Hematopoietic multipotent progenitor cell treated with erythropoietin and hydrocortisone succinate and interleukin-3 and kit ligand, for 17 days (in vitro differentiated cells): ENCODE measurements around the gene DAPK3.
"Not testable (repeated sequence)": the region's sequence is repeated elsewhere in the genome, so short reads cannot be mapped to it uniquely, and the experiment has no call there.

Experiments
- DNase-seq: peaks from one replicate; pipeline ENCODE4 v3.0.0-alpha.2; 2015; ENCODE audit warnings: low spot score

The DAPK3 gene

DNA sequence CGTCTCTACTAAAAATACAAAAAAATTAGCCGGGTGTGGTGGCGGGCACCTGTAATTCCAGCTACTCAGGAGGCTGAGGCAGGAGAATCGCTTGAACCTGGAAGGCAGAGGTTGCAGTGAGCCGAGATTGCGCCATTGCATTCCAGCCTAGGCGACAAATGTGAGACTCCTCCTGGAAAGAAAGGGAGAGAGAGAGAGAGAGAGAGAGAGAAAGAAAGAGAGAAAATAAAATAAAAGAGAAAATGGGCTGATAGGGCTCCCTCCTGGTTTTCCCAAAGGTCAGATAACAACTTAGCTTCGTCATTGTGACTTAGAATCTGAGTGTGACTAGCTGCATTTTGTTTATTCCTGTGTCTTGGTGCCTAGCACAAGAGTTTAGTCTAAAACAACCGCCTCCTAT, 34.5 kb upstream of the DAPK3 start:
- peak; percentile 67 for DNase-seq

DNA sequence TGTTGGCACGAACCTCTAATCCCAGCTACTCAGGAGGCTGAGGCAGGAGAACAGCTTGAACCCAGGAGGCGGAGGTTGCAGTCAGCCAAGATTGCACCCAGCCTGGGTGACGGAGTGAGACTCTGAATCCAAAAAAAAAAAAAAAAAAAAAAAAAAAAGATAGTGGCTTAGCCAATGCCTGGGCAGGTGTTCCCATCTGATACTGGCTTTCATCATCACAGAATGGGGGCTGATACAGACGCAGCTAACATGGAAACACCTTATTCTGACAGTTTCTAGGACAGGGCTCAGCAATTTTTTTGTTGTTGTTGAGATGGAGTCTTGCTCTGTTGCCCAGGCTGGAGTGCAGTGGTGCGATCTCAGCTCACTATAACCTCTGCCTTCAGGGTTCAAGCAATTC, 29.9 kb upstream of the DAPK3 start:
- peak; percentile 45 for DNase-seq

DNA sequence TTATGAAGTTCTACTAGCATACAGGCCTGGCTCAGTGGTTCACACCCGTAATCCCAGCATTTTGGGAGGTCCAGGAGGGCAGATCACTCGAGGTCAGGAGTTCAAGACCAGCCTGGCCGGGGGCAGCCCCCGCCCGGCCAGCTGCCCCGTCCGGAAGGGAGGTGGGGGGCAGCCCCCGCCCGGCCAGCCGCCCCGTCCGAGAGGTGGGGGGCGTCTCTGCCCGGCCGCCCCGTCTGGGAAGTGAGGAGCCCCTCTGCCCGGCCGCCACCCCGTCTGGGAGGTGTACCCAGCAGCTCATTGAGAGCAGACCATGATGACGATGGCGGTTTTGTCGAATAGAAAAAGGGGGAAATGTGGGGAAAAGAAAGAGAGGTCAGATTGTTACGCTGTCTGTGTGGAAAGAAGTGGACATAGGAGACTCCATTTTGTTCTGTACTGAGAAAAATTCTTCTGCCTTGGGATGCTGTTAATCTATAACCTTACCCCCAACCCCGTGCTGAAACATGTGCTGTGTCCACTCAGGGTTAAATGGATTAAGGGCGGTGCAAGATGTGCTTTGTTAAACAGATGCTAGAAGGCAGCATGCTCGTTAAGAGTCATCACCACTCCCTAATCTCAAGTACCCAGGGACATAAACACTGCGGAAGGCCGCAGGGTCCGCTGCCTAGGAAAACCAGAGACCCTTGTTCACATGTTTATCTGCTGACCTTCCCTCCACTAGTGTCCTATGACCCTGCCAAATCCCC, 27.9 kb upstream of the DAPK3 start:
- not testable (repeated sequence) for DNase-seq

- DNase-seq, result no peak
These were observed 24.7 kb upstream of the DAPK3 start for GRCh38 chr19:3995607-3996006.

DNA sequence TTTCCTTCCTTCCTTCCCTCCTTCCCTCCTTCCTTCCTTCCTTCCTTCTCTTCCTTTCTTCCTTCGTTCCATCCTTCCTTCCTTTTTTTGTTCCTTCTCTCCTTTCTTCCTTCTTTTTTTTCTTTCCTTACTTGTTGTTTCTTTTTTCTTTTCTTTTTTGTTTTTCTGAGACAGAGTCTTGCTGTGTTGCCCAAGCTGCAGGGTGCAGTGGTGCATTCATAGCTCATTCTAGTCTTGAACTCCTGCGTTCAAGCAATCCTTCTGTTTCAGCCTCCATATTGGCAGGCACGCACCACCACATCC, 19.9 kb upstream of the DAPK3 start:
- no peak for DNase-seq

- peak; percentile 96 for DNase-seq
These were observed 16.9 kb upstream of the DAPK3 start for GRCh38 chr19:3987619-3988371.

DNA sequence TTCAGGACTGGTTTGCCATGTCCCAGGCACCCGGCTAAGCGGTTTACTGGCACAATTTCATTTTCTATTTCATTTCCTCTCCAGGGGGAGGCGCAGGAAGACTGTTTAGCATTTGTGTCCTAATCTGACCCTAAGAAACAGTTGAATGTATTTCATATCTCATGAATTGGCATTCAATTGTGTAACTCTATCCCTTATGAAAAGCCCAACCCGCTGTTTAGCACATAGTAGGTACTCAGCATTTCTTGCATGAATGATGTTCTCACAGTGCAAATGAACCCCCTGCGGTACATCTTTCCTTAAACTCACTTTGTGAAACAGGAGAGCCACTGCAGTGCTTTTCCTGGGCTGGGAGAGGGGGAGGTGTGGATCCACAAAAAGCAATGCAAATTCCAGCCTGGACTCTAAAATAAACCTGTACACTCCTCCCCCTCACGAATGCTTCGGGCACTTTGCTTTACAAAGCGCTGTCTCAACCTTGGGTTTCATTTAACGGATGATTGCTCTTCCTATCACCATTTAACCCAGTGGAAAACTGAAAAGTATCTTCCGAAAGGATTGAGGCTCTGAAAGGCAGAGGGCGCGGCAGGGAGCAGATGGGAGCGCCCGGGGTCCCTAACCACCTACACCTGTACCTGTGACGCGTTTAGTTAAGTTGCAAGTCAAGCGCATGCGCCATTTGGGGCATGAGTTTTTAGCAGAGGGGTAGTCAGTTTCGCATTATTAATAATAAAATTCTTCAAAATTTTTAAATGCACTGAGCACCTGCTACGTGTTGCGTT, 15.6 kb upstream of the DAPK3 start:
- peak; percentile 89 for DNase-seq

- no peak for DNase-seq
These were observed 14.9 kb upstream of the DAPK3 start for GRCh38 chr19:3985643-3986259.

DNA sequence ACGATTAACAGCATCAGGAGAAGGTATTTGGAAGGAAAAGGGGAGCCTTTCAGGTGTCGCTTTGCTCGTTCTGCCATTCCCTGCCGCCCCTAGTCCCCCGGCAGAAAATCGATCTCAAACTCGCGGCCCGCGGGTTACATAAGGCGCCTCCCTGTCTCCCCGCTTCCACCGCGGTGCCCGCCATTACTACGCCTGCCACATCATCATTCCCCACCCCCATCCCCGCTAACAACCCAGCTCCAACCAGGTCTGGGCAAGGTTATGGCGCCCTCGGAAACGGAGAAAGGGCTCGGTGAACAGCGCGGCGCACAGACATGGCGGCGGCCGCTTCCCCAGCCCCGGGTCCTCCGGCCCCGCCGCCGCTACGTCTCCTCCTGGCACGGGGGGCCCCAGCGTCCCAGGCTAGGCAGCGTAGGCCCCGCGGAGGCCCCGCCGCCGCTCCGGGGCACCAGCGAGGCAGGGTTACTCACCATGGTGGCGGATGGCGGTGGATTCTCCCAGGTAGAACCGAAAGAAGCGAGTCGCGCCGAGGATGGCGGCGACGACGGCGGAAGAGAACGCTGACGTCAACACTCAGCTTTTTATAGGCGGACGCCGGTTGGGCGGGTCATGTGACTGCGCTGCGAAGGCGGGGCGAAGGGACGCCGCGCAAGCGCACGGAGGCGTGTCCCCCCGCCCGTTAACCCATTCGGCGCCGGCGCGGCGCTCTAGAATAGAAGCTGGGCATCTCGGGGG, 14.2 kb upstream of the DAPK3 start, which contains the start of gene EEF2:
Gene EEF2 (minus strand): TSS at position 556 of the 735 bp plus-strand sequence. CDS start 83 bp downstream, at position 473.
- DNase-seq, result peak; percentile 97

DNA sequence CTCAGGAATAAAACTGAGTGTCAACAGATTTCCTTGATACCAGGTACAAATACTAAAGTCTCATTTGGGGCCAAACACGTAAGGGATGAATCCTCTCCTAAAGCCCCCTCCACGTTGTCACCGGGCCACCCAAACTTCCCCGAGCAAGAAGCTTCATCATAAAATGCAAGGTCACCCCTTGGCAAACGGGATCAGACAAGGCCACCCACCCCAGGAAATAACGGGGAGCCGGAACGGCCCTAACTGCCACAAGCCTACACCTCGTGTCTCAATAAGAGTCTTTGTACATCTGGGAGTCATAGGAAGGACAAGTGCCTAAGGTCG, 13.6 kb upstream of the DAPK3 start:
- no peak for DNase-seq

GRCh38 chr19:3983936-3984583, 13.2 kb upstream of the DAPK3 start:
- peak; percentile 18 for DNase-seq

DNA sequence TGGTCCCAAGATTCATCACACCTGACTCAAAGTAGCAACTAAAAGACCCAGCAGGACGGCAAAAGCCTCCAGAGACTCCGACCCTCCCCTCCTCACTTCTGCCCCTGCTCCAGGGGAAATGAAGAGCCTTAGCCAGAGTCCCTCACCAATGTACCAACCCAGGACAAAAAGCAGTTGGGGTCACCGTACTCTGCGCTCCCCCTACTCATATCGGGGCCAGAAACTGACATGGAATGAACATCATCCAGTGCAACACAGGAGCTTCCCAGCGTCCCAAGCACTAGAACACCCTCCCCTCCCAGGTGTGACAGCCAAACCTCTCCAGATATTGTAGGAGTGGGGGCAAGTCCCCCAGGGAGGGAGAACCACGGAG, 12.6 kb upstream of the DAPK3 start:
- no peak for DNase-seq

DNA sequence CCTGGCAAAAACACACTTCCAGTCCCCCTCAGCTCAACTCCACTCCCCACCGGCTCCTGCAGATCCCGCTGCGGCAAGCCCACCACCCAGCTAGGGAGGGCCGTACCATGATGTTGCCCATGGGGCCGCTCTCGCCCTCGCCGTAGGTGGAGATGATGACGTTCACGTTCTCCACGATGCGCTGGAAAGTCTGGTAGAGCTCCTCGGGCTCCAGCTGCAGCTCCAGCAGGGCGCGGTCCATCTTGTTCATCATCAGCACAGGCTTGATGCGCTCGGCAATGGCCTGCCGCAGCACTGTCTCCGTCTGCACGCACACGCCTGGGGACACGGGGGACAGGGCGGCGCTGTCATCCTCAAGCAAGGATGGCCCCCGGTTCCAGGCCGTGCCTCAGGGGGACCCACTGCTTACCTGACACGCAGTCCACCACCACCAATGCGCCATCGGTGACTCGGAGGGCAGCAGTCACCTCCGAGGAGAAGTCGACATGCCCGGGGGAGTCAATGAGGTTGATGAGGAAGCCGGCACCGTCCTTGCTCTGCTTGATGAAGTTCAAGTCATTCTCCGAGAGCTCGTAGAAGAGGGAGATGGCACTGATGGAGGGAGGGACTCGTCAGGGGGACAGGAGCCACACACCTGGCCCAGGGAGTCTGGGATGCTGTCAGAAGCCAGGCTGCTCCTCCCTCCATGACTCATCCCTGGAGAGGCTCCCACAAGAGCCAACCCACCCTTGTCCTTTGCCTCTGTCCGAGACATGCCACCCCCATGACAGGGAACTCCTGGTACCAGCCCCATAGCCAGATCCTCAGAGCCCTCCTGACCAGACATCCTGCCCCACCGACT, 12.0 kb upstream of the DAPK3 start:
- no peak for DNase-seq

GRCh38 chr19:3981736-3982681, 11.1 kb upstream of the DAPK3 start:
- DNase-seq, result no peak

DNA sequence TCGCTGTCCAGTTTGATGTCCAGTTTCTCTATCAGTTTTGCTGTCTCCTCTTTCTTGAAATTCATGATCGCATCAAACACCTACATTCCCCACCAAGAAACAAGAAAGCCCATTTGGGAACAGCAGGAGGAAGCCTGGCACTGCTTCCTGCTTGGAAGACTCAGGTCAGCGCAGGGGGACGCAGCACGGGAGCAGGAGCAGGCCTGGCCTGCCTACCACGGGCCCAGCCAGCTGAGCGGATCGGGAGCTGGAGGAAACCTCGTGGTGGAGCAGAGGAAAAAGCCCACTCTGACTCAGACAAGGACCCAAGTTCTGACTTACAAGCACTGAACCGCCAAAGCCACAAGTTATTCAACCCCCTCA, 10.5 kb upstream of the DAPK3 start:
- DNase-seq, result no peak

DNA sequence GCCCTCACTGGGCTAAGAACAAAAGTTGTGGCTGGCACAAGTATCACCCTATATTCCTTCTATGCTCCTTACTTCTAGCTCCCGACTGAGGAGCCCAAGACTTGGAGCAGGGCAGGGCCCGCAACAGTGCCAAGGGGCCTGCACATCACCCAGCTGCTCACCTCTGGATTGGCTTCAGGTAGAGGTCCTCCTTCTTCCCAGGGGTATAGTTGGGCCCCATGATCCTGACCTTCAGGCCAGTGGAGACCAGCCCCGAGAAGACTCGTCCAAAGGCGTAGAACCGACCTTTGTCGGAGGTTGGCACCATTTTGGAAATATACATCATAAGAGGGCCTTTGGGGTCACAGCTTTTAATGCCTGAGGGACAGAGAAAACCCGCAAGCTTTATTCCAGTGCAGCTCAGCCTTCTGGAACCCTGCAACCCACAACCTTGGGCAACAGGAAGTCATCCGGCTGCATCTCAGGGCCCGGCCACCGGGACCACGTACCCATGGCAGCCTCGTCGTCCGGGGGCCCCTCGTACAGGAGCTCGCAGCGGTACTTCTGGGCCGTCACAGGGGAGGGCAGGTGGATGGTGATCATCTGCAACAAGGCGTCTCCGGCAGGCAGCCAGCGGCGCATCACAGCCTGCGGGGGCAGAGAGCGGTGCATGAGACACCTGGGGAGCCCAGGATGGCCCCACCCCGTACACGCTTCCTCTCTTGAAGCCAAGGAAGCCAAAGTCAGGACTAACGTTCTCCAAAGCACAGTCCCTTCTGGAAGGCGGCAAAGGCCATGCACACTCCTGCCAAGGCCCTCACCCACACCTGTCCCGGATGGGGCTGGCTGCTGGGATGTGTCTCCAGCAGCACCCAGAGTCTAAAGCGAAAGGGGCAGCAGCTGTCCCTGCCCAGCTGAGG, 9.7 kb upstream of the DAPK3 start:
- no peak for DNase-seq

- DNase-seq, result no peak
These were observed 8.9 kb upstream of the DAPK3 start for GRCh38 chr19:3979674-3980352.

GRCh38 chr19:3979289-3979673, 8.4 kb upstream of the DAPK3 start:
- no peak for DNase-seq
